BLaER1 (cell line): ENCODE results near the gene DBX1.
A peak's percentile ranks its signal among the peaks of the same experiment; 100 is the strongest.

Experiments used
- H3K27ac ChIP-seq: shearing (Covaris generic); formaldehyde crosslinking; 2 replicates; pipeline ENCODE4 v1.8.1; 2022
- H3K27me3 ChIP-seq: shearing (Covaris generic); formaldehyde crosslinking; 2 replicates; pipeline ENCODE4 v1.8.1; 2022
- H3K36me3 ChIP-seq: shearing (Covaris generic); formaldehyde crosslinking; 2 replicates; pipeline ENCODE4 v1.8.1; 2022
- H3K4me1 ChIP-seq: shearing (Covaris generic); formaldehyde crosslinking; 2 replicates; pipeline ENCODE4 v1.8.1; 2022
- H3K4me2 ChIP-seq: shearing (Covaris generic); formaldehyde crosslinking; 2 replicates; pipeline ENCODE4 v1.8.1; 2022
- H3K4me3 ChIP-seq: shearing (Covaris generic); formaldehyde crosslinking; 2 replicates; pipeline ENCODE4 v1.8.1; 2022
- H3K9ac ChIP-seq: shearing (Covaris generic); formaldehyde crosslinking; 2 replicates; pipeline ENCODE4 v1.8.1; 2022
- H3K9me3 ChIP-seq: shearing (Covaris generic); formaldehyde crosslinking; 2 replicates; pipeline ENCODE4 v1.8.1; 2022
- H4K20me1 ChIP-seq: shearing (Covaris generic); formaldehyde crosslinking; 2 replicates; pipeline ENCODE4 v1.8.1; 2022
- Cebpa-rat ChIP-seq: shearing (Covaris generic); IDR thresholded peaks from 2 replicates; pipeline ENCODE4 v1.8.1; 2022

Gene DBX1

DNA sequence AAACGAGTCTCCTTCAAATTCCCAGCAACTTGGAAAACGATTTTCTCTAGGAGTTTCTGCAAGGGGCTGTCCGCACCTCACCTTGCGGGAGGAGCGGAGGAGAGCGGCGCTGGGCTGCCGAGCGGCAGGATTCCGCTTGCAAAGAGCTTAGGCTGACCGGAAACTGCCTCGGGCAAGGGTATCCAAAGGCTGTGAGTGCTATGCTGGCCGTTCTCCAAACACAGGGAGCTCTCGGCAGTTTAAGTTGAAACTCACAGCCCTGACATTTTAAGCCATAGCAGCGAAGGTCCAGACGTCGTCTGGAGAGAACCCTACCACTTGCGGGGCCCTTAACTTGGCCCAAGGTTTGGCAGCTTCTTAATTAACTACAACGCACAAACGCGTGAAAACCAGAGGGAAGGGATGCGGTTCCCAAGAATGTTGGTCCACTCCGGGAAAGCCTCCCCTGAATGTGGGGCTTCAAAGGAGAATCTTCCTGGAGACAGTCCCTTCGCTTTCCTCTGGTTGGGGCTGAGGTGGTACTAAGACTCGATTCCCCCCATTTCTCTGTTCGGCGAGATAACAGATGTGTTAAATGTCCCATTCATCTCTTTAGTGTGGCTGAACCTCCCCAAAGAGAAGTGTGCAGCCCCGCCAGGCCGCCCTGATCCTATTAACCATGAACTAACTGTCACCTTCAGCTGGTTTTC is 1.1 kb upstream of the DBX1 start:
- Histone ChIP-seq H3K4me1 (peaks cover 15% of the 10 kb centered on the region; the same call in 1 of the 2 replicates), H3K4me2 (no peak overlapping the region), H3K27ac (no peak overlapping the region), H3K27me3 (peaks cover 100% of the 10 kb centered on the region), H3K9ac (no peak overlapping the region), H3K4me3 (no peak overlapping the region), H4K20me1 (peaks cover 27% of the 10 kb centered on the region), H3K36me3 (no peaks in the 10 kb centered on the region), H3K9me3 (peaks cover 34% of the 10 kb centered on the region)
- TF ChIP-seq Cebpa-rat, result no peak

DNA sequence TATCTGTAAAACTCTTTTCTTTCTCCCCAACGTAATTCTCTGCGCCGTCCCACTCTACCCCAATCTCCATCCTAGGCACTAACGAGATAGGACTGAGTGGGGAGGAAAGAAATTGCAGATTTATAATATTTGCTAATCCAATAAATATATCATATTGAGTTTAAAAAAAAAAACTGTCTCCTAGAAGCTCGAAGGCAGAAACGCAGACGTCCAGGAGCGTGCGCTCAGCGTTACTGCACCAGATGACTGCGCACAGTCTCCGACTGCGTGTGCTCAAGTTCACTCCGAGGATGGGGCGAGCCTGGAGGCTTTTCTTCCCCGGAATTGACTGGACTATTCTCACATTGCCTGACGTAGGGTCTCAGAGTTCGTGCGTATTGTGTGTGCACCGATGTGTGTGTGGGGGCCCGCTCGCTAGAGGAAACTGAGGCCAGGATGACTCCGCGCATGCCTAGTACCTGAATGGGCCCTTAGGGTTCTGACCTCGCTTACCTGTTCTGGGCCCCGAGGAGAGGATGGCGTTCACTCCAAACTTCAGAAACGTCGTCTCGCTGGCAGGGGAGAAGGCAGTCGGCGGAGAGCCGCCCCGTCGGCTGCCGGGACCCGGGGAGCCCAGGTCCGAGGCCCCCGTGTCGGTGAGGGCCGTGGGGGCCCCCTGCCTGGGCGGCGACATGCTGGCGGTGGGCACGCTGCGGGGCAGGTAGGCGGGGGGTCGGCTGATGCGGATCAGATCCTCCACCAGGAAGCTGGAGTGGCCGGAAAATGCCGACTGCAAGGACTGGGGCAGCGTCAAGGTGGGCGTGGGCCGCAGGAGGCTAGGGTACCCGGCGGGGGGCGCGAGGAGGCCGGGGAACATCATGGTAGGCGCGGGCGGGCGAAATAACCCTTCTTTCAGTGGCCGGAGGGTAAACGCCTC is 551 bp downstream of the DBX1 start:
- H4K20me1 ChIP-seq, result peaks cover 27% of the 10 kb centered on the region
- TF ChIP-seq Cebpa-rat, result no peak
- H3K27ac ChIP-seq, result no peak overlapping the region
- peaks cover 15% of the 10 kb centered on the region; the same call in 1 of the 2 replicates for H3K4me1 ChIP-seq
- H3K9ac ChIP-seq, result no peak overlapping the region
- no peak overlapping the region for H3K4me3 ChIP-seq
- no peak overlapping the region for H3K4me2 ChIP-seq
- peaks cover 96% of the 10 kb centered on the region for H3K27me3 ChIP-seq
- no peaks in the 10 kb centered on the region for H3K36me3 ChIP-seq
- peaks cover 42% of the 10 kb centered on the region for H3K9me3 ChIP-seq

GRCh38 chr11:20158597-20159257 is 1.5 kb downstream of the DBX1 start:
- Histone ChIP-seq H3K27ac (no peak overlapping the region), H3K27me3 (peaks cover 86% of the 10 kb centered on the region), H3K4me2 (no peak overlapping the region), H3K4me3 (no peak overlapping the region), H3K4me1 (peaks cover 15% of the 10 kb centered on the region; the same call in 1 of the 2 replicates), H4K20me1 (peaks cover 23% of the 10 kb centered on the region), H3K36me3 (no peaks in the 10 kb centered on the region), H3K9ac (no peak overlapping the region), H3K9me3 (peaks cover 37% of the 10 kb centered on the region)
- TF ChIP-seq Cebpa-rat, result no peak

- H3K9ac ChIP-seq, result no peak overlapping the region
- peaks cover 76% of the 10 kb centered on the region for H3K27me3 ChIP-seq
- H3K27ac ChIP-seq, result no peak overlapping the region
- H3K4me2 ChIP-seq, result peak overlapping the region; percentile 59; the same call in 1 of the 2 replicates
- peaks cover 14% of the 10 kb centered on the region; the same call in 1 of the 2 replicates for H4K20me1 ChIP-seq
- H3K4me1 ChIP-seq, result peaks cover 7% of the 10 kb centered on the region; the same call in 1 of the 2 replicates
- TF ChIP-seq Cebpa-rat, result no peak
- H3K9me3 ChIP-seq, result peaks cover 37% of the 10 kb centered on the region
- no peaks in the 10 kb centered on the region for H3K36me3 ChIP-seq
- H3K4me3 ChIP-seq, result no peak overlapping the region
These were observed 2.5 kb downstream of the DBX1 start for GRCh38 chr11:20157728-20158127.

- Histone ChIP-seq H3K4me2 (peak overlapping the region; percentile 59), H3K4me3 (peak overlapping the region; percentile 43; the same call in 1 of the 2 replicates)
These were observed 3.2 kb downstream of the DBX1 start for GRCh38 chr11:20156876-20157613.

GRCh38 chr11:20156280-20156875 is 3.9 kb downstream of the DBX1 start:
- Histone ChIP-seq H3K4me2 (no peak overlapping the region), H3K9me3 (peaks cover 34% of the 10 kb centered on the region), H3K27me3 (peaks cover 62% of the 10 kb centered on the region), H3K36me3 (no peaks in the 10 kb centered on the region), H3K27ac (no peak overlapping the region), H3K4me3 (no peak overlapping the region), H3K9ac (no peak overlapping the region), H4K20me1 (peaks cover 7% of the 10 kb centered on the region; the same call in 1 of the 2 replicates), H3K4me1 (peaks cover 7% of the 10 kb centered on the region; the same call in 1 of the 2 replicates)
- TF ChIP-seq Cebpa-rat, result no peak

More at GRCh38 chr11:20156876-20157613, 3.2 kb downstream of the DBX1 start:
- no peak for TF ChIP-seq Cebpa-rat
- Histone ChIP-seq H3K9me3 (peaks cover 37% of the 10 kb centered on the region), H3K9ac (no peak overlapping the region), H3K36me3 (no peaks in the 10 kb centered on the region), H3K27me3 (peaks cover 69% of the 10 kb centered on the region), H3K27ac (no peak overlapping the region), H4K20me1 (peaks cover 13% of the 10 kb centered on the region; the same call in 1 of the 2 replicates), H3K4me1 (peaks cover 7% of the 10 kb centered on the region; the same call in 1 of the 2 replicates)

- H3K4me1 ChIP-seq, result peaks cover 7% of the 10 kb centered on the region; the same call in 1 of the 2 replicates
- H3K27ac ChIP-seq, result no peak overlapping the region
- peaks cover 28% of the 10 kb centered on the region for H3K9me3 ChIP-seq
- no peak overlapping the region for H3K9ac ChIP-seq
- no peak overlapping the region for H3K4me3 ChIP-seq
- no peaks in the 10 kb centered on the region for H3K36me3 ChIP-seq
- no peak for TF ChIP-seq Cebpa-rat
- H3K27me3 ChIP-seq, result peaks cover 57% of the 10 kb centered on the region
- H4K20me1 ChIP-seq, result peaks cover under 1% of the 10 kb centered on the region; the same call in 1 of the 2 replicates
- H3K4me2 ChIP-seq, result no peak overlapping the region
These were observed 4.5 kb downstream of the DBX1 start for GRCh38 chr11:20155683-20156279.

DNA sequence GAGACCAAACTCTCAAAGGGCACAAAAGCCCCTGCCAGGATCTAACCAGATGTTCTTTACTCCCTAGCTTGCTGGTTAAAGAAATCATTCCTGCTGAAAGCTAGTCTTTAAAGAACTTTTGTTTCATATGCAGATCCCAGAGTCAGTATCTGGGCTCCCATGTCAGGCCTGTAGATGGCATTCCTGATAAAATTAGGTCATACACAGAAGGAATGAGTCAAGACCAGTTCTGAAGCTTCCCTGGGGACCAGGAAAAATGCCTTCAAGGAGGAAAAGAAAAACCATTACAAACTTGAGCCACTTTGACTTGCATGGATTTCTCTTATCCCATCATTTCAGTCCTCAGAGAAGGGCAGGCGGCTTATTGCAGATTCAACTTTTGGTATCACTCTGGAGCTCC is 5.9 kb downstream of the DBX1 start:
- H4K20me1 ChIP-seq, result no peaks in the 10 kb centered on the region; the same call in 1 of the 2 replicates
- no peak overlapping the region for H3K27ac ChIP-seq
- no peak overlapping the region for H3K4me2 ChIP-seq
- peaks cover 7% of the 10 kb centered on the region; the same call in 1 of the 2 replicates for H3K4me1 ChIP-seq
- no peak overlapping the region for H3K4me3 ChIP-seq
- peaks cover 43% of the 10 kb centered on the region for H3K27me3 ChIP-seq
- peaks cover 17% of the 10 kb centered on the region for H3K9me3 ChIP-seq
- H3K36me3 ChIP-seq, result no peaks in the 10 kb centered on the region
- TF ChIP-seq Cebpa-rat, result no peak
- H3K9ac ChIP-seq, result no peak overlapping the region
